Stimulated activated naive CD8-positive, alpha-beta T cell treated with anti-CD3 and anti-CD28 coated beads, Interleukin-15, amount 100 ng/mL, for 72 hours (primary cell): Measurements from ENCODE around the gene ATG7.
"Not testable (repeated sequence)": the region's sequence is repeated elsewhere in the genome, so short reads cannot be mapped to it uniquely, and the experiment has no call there.

Source experiments
- ATAC-seq: fragments of 150-1000 bp; cut with Tn5 transposase; 2 replicates; pipeline ENCODE4 v1.10.0; 2021; ENCODE audit warnings: mild to moderate bottlenecking, moderate library complexity
- DNase-seq, 2 donors: peaks; one replicate each; pipeline ENCODE4 v3.0.0; 2021 to 2022
- H3K27ac Mint-ChIP-seq, 2 donors: one replicate each; pipeline ENCODE4 v1.8.0; 2022; ENCODE audit warnings: mild to moderate bottlenecking in 2 of 2, mixed read lengths in 2 of 2, moderate library complexity in 2 of 2
- H3K27me3 Mint-ChIP-seq: one replicate; pipeline ENCODE4 v1.8.0; 2022; ENCODE audit warnings: mixed read lengths
- H3K4me1 Mint-ChIP-seq: one replicate; pipeline ENCODE4 v1.8.0; 2022; ENCODE audit warnings: mild to moderate bottlenecking, mixed read lengths
- H3K4me3 Mint-ChIP-seq, 2 donors: one replicate each; pipeline ENCODE4 v1.8.0; 2022; ENCODE audit warnings: mild to moderate bottlenecking in 2 of 2, mixed read lengths in 2 of 2, moderate library complexity in 1 of 2
- H3K9me3 Mint-ChIP-seq, 2 donors: one replicate each; pipeline ENCODE4 v1.8.0; 2022; ENCODE audit warnings: mixed read lengths in 2 of 2

The ATG7 gene

GRCh38 chr3:11513125-11513816, 241.1 kb downstream of the ATG7 start:
- not testable (repeated sequence) for H3K27ac Mint-ChIP-seq, H3K9me3 Mint-ChIP-seq, H3K4me3 Mint-ChIP-seq, ATAC-seq, H3K27me3 Mint-ChIP-seq, DNase-seq
- peaks cover 11% of the 10 kb centered on the region for H3K4me1 Mint-ChIP-seq

GRCh38 chr3:11513817-11514135, 241.6 kb downstream of the ATG7 start:
- ATAC-seq (no peak), DNase-seq (no peak)
- peaks cover 11% of the 10 kb centered on the region for H3K4me1 Mint-ChIP-seq
- H3K27ac Mint-ChIP-seq: no peak overlapping the region
- no peak overlapping the region for H3K4me3 Mint-ChIP-seq
- H3K27me3 Mint-ChIP-seq: no peaks in the 10 kb centered on the region
- H3K9me3 Mint-ChIP-seq: no peaks in the 10 kb centered on the region

- no peaks in the 10 kb centered on the region for H3K9me3 Mint-ChIP-seq
- H3K4me1 Mint-ChIP-seq: peaks cover 11% of the 10 kb centered on the region
- peak overlapping the region in 1 of 2 donors; percentile 67 for H3K27ac Mint-ChIP-seq
Observed at GRCh38 chr3:11514191-11514821, 242.1 kb downstream of the ATG7 start.

GRCh38 chr3:11517601-11518000, 245.4 kb downstream of the ATG7 start:
- ATAC-seq: no peak
- DNase-seq: no peak
- Mint-ChIP-seq H3K4me1 (peaks cover 11% of the 10 kb centered on the region), H3K9me3 (no peaks in the 10 kb centered on the region), H3K4me3 (no peak overlapping the region), H3K27ac (no peak overlapping the region), H3K27me3 (no peaks in the 10 kb centered on the region)

More at GRCh38 chr3:11514191-11514821, 242.1 kb downstream of the ATG7 start:
- H3K27me3 Mint-ChIP-seq: no peaks in the 10 kb centered on the region
- ATAC-seq (no peak), DNase-seq (no peak)
- H3K4me3 Mint-ChIP-seq: no peak overlapping the region

GRCh38 chr3:11521167-11521566, 249.0 kb downstream of the ATG7 start:
- H3K27ac Mint-ChIP-seq: no peak overlapping the region
- no peaks in the 10 kb centered on the region for H3K4me1 Mint-ChIP-seq
- no peak for DNase-seq
- H3K4me3 Mint-ChIP-seq: no peak overlapping the region
- no peaks in the 10 kb centered on the region for H3K27me3 Mint-ChIP-seq
- no peaks in the 10 kb centered on the region for H3K9me3 Mint-ChIP-seq
- ATAC-seq: no peak

- no peaks in the 10 kb centered on the region for H3K9me3 Mint-ChIP-seq
- H3K4me1 Mint-ChIP-seq: no peaks in the 10 kb centered on the region
- no peak overlapping the region for H3K4me3 Mint-ChIP-seq
Observed at GRCh38 chr3:11522398-11522715, 250.2 kb downstream of the ATG7 start.

GRCh38 chr3:11522953-11523571, 250.9 kb downstream of the ATG7 start:
- no peak overlapping the region for H3K4me3 Mint-ChIP-seq
- no peak for DNase-seq
- H3K27ac Mint-ChIP-seq: no peak overlapping the region
- no peak for ATAC-seq
- H3K27me3 Mint-ChIP-seq: no peaks in the 10 kb centered on the region
- H3K9me3 Mint-ChIP-seq: no peaks in the 10 kb centered on the region
- H3K4me1 Mint-ChIP-seq: no peaks in the 10 kb centered on the region

More at GRCh38 chr3:11522398-11522715, 250.2 kb downstream of the ATG7 start:
- ATAC-seq (no peak), DNase-seq (no peak)
- no peaks in the 10 kb centered on the region for H3K27me3 Mint-ChIP-seq
- H3K27ac Mint-ChIP-seq: no peak overlapping the region

- Mint-ChIP-seq H3K27ac (no peak overlapping the region), H3K27me3 (no peaks in the 10 kb centered on the region), H3K9me3 (no peaks in the 10 kb centered on the region), H3K4me1 (no peaks in the 10 kb centered on the region), H3K4me3 (no peak overlapping the region)
- no peak for ATAC-seq
- no peak for DNase-seq
Observed at GRCh38 chr3:11523572-11524101, 251.4 kb downstream of the ATG7 start.

GRCh38 chr3:11526121-11526520, 253.9 kb downstream of the ATG7 start:
- not testable (repeated sequence) for H3K4me1 Mint-ChIP-seq, H3K9me3 Mint-ChIP-seq, H3K27ac Mint-ChIP-seq, DNase-seq, H3K4me3 Mint-ChIP-seq, H3K27me3 Mint-ChIP-seq, ATAC-seq

GRCh38 chr3:11529281-11529680, 257.1 kb downstream of the ATG7 start:
- H3K4me1 Mint-ChIP-seq: no peaks in the 10 kb centered on the region
- H3K27me3 Mint-ChIP-seq: no peaks in the 10 kb centered on the region
- no peaks in the 10 kb centered on the region for H3K9me3 Mint-ChIP-seq
- H3K27ac Mint-ChIP-seq: no peak overlapping the region
- ATAC-seq (no peak), DNase-seq (no peak)
- H3K4me3 Mint-ChIP-seq: no peak overlapping the region

GRCh38 chr3:11530153-11530721, 258.0 kb downstream of the ATG7 start:
- no peak for DNase-seq
- ATAC-seq: no peak
- Mint-ChIP-seq H3K27me3 (no peaks in the 10 kb centered on the region), H3K9me3 (no peaks in the 10 kb centered on the region), H3K27ac (peak overlapping the region in 1 of 2 donors; percentile 82), H3K4me3 (no peak overlapping the region), H3K4me1 (no peaks in the 10 kb centered on the region)

GRCh38 chr3:11532931-11533391, 260.8 kb downstream of the ATG7 start:
- H3K4me3 Mint-ChIP-seq: no peak overlapping the region
- ATAC-seq: no peak
- no peaks in the 10 kb centered on the region for H3K9me3 Mint-ChIP-seq
- H3K27ac Mint-ChIP-seq: peak overlapping the region in 1 of 2 donors; percentile 68
- H3K27me3 Mint-ChIP-seq: no peaks in the 10 kb centered on the region
- no peaks in the 10 kb centered on the region for H3K4me1 Mint-ChIP-seq
- DNase-seq: no peak

GRCh38 chr3:11534011-11534792, 262.0 kb downstream of the ATG7 start:
- Mint-ChIP-seq H3K4me1 (no peaks in the 10 kb centered on the region), H3K4me3 (no peak overlapping the region), H3K27ac (peak overlapping the region in 1 of 2 donors; percentile 80), H3K27me3 (no peaks in the 10 kb centered on the region), H3K9me3 (no peaks in the 10 kb centered on the region)
- no peak for DNase-seq
- ATAC-seq: no peak

- no peak overlapping the region for H3K4me3 Mint-ChIP-seq
- H3K27me3 Mint-ChIP-seq: no peaks in the 10 kb centered on the region
- no peak overlapping the region for H3K27ac Mint-ChIP-seq
- ATAC-seq (no peak), DNase-seq (no peak)
- H3K4me1 Mint-ChIP-seq: no peaks in the 10 kb centered on the region
- H3K9me3 Mint-ChIP-seq: no peaks in the 10 kb centered on the region
Observed at GRCh38 chr3:11534793-11535101, 262.6 kb downstream of the ATG7 start.

GRCh38 chr3:11535243-11535960, 263.2 kb downstream of the ATG7 start:
- ATAC-seq (no peak), DNase-seq (no peak)
- Mint-ChIP-seq H3K4me1 (no peaks in the 10 kb centered on the region), H3K27ac (peak overlapping the region in 1 of 2 donors; percentile 76), H3K9me3 (no peaks in the 10 kb centered on the region), H3K4me3 (no peak overlapping the region), H3K27me3 (no peaks in the 10 kb centered on the region)
